Measurements from ENCODE around the gene VPS35. TPM values are rescaled to one million over a fixed set of nuclear protein-coding genes. Genes with fewer than 3 reads are reported as not detected.

Gene VPS35
- total RNA-seq, 1 donor: 159 TPM

DNA sequence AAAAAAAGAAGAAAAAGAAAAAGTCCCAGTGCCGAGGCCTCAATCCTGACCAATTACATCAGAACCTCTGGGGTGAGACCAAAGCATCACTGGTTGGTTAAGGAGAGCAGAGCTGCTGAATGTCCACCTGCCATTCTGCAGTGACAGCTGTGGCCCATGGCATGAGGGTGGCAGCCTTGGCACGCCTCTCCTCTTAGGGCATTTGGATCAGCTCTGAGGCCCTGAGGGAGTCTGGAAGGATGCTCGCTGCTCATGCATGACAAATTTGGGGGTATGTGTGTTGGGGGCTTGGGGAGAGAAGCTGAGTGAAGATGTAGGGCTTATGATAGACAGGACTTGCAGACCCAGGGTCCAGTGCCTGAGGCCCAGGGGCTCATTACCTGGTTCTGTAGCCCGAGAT, 32.9 kb upstream of the VPS35 start:
- Histone ChIP-seq H3K79me2 (ENCODE audit: insufficient read depth, low read length) (no peaks in the 10 kb centered on the region), H3K9me3 (ENCODE audit: low read depth, low read length) (no peaks in the 10 kb centered on the region), H3K4me3 (ENCODE audit: insufficient read depth, low read length) (no peak overlapping the region), H3K4me2 (ENCODE audit: insufficient read depth, low read length) (no peak overlapping the region), H3K27ac (ENCODE audit: low read depth, low read length) (no peak overlapping the region), H3K4me1 (ENCODE audit: insufficient read depth, low read length) (no peaks in the 10 kb centered on the region), H4K20me1 (ENCODE audit: insufficient read depth, low read length) (no peaks in the 10 kb centered on the region), H3K27me3 (ENCODE audit: insufficient read depth, low read length) (peaks cover 3% of the 10 kb centered on the region), H2AFZ (ENCODE audit: low read length) (no peak overlapping the region), H3K36me3 (ENCODE audit: insufficient read depth, low read length) (no peaks in the 10 kb centered on the region)
- TF ChIP-seq, protein P1, sequence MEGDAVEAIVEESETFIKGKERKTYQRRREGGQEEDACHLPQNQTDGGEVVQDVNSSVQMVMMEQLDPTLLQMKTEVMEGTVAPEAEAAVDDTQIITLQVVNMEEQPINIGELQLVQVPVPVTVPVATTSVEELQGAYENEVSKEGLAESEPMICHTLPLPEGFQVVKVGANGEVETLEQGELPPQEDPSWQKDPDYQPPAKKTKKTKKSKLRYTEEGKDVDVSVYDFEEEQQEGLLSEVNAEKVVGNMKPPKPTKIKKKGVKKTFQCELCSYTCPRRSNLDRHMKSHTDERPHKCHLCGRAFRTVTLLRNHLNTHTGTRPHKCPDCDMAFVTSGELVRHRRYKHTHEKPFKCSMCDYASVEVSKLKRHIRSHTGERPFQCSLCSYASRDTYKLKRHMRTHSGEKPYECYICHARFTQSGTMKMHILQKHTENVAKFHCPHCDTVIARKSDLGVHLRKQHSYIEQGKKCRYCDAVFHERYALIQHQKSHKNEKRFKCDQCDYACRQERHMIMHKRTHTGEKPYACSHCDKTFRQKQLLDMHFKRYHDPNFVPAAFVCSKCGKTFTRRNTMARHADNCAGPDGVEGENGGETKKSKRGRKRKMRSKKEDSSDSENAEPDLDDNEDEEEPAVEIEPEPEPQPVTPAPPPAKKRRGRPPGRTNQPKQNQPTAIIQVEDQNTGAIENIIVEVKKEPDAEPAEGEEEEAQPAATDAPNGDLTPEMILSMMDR (IDR thresholded peaks at IDR 0.05; ENCODE audit: extremely low read depth, low read depth, low read length): no peak
- no peak for DNase-seq (ENCODE audit: insufficient read length, low spot score, missing footprints)

DNA sequence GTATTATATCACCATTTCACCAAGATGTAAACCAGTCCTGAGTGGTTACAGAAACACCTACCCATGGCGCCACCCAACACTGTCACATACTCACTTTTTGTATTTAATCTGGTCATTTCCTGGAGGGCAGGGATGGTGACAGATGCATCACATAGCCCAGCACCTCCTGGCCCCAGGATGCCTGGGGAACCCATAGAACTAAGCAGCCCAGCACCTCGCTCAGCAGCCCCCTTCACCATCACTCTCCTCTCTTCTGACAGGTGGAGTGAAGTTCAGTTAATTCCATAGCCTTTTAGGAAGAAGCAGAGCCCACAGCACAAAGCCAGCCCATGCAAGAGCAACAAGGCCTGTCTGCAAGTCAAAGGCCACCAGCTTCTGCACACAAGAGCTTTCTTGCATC, 31.6 kb upstream of the VPS35 start:
- Histone ChIP-seq H4K20me1 (ENCODE audit: insufficient read depth, low read length) (no peaks in the 10 kb centered on the region), H3K4me2 (ENCODE audit: insufficient read depth, low read length) (no peak overlapping the region), H2AFZ (ENCODE audit: low read length) (no peak overlapping the region), H3K4me3 (ENCODE audit: insufficient read depth, low read length) (no peak overlapping the region), H3K27me3 (ENCODE audit: insufficient read depth, low read length) (peaks cover 3% of the 10 kb centered on the region), H3K27ac (ENCODE audit: low read depth, low read length) (no peak overlapping the region), H3K36me3 (ENCODE audit: insufficient read depth, low read length) (no peaks in the 10 kb centered on the region), H3K4me1 (ENCODE audit: insufficient read depth, low read length) (no peaks in the 10 kb centered on the region), H3K9me3 (ENCODE audit: low read depth, low read length) (no peaks in the 10 kb centered on the region), H3K79me2 (ENCODE audit: insufficient read depth, low read length) (no peaks in the 10 kb centered on the region)
- DNase-seq (ENCODE audit: insufficient read length, low spot score, missing footprints): no peak
- TF ChIP-seq, protein P1 (IDR thresholded peaks at IDR 0.05; ENCODE audit: extremely low read depth, low read depth, low read length): no peak

DNA sequence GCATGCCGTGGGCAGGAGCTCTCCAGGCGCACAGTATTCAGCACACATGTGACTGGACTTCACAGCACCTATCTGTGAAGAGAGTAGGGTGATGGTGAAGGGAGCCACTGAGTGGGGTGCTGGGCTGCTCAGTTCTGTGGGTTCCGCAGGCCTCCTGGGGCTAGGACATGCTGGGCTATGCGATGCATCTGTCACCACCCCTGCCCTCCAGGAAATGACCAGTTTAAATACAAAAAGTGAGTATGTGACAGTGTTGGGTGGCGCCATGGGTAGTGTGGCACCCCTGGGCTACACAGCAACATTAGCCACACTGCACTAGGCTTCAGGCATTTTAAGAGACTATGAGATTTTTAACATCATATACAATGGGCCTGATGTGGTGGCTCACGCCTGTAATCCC, 30.6 kb upstream of the VPS35 start:
- Histone ChIP-seq H3K36me3 (ENCODE audit: insufficient read depth, low read length) (no peaks in the 10 kb centered on the region), H4K20me1 (ENCODE audit: insufficient read depth, low read length) (no peaks in the 10 kb centered on the region), H3K4me1 (ENCODE audit: insufficient read depth, low read length) (no peaks in the 10 kb centered on the region), H3K27me3 (ENCODE audit: insufficient read depth, low read length) (peaks cover 3% of the 10 kb centered on the region), H3K9me3 (ENCODE audit: low read depth, low read length) (no peaks in the 10 kb centered on the region), H2AFZ (ENCODE audit: low read length) (no peak overlapping the region), H3K79me2 (ENCODE audit: insufficient read depth, low read length) (no peaks in the 10 kb centered on the region), H3K4me3 (ENCODE audit: insufficient read depth, low read length) (no peak overlapping the region), H3K27ac (ENCODE audit: low read depth, low read length) (no peak overlapping the region), H3K4me2 (ENCODE audit: insufficient read depth, low read length) (no peak overlapping the region)
- DNase-seq (ENCODE audit: insufficient read length, low spot score, missing footprints): no peak
- TF ChIP-seq, protein P1 (IDR thresholded peaks at IDR 0.05; ENCODE audit: extremely low read depth, low read depth, low read length): no peak

DNA sequence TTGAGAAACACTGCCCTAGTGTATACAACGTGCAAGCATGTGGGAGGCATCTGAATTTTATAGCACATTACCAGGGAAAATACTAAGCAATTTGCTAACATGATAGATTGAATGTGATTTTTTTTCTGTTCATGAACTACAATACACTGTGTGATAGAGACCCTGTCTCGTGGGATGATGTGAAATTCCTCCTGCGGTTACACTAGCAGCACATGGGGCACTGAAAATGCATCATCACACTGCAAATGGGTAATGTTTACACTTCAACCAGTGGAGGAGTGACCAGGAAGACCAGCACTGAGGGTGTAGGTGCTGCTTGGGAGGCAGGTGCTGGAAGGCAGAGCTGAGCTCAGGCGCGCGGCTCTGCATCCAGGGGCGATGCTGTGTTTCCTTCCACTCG, 29.2 kb upstream of the VPS35 start:
- Histone ChIP-seq H3K4me3 (ENCODE audit: insufficient read depth, low read length) (no peak overlapping the region), H3K79me2 (ENCODE audit: insufficient read depth, low read length) (no peaks in the 10 kb centered on the region), H4K20me1 (ENCODE audit: insufficient read depth, low read length) (no peaks in the 10 kb centered on the region), H3K9me3 (ENCODE audit: low read depth, low read length) (no peaks in the 10 kb centered on the region), H3K4me1 (ENCODE audit: insufficient read depth, low read length) (no peaks in the 10 kb centered on the region), H3K4me2 (ENCODE audit: insufficient read depth, low read length) (no peak overlapping the region), H2AFZ (ENCODE audit: low read length) (no peak overlapping the region), H3K27ac (ENCODE audit: low read depth, low read length) (no peak overlapping the region), H3K36me3 (ENCODE audit: insufficient read depth, low read length) (no peaks in the 10 kb centered on the region), H3K27me3 (ENCODE audit: insufficient read depth, low read length) (peaks cover 3% of the 10 kb centered on the region)
- no peak for DNase-seq (ENCODE audit: insufficient read length, low spot score, missing footprints)
- TF ChIP-seq, protein P1 (IDR thresholded peaks at IDR 0.05; ENCODE audit: extremely low read depth, low read depth, low read length): no peak

Measured in osteoblast (primary cell).